HG03342 (cell line): Measurements from ENCODE around the gene ZNF521.

Source experiments
- ATAC-seq: cut with Tn5 transposase; IDR thresholded peaks from one replicate; pipeline ENCODE4 v1.9.1; 2021; ENCODE audit warnings: mild to moderate bottlenecking, moderate library complexity; ENCODE audit not compliant: unreplicated experiment

ZNF521 gene

GRCh38 chr18:25253779-25254178 is 98.2 kb downstream of the ZNF521 start:
- ATAC-seq, result no peak

DNA sequence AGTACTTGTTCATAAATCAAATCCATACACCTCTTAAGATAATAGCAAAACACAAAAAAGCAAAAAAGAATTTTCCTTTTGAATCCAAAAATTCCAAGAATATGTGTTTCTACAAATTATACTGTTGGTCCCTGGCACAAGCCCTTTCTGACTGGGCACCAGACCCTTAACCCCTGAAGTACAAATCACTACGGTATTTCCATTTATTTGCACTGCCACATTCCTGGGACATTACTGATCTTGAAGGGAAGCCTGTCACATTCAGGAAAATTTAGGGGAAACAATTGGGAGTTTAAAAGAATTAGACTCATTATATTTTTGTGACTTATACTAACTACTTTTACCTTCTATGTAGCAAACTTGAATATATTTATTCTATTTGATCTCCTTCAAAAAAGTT is 98.8 kb downstream of the ZNF521 start:
- ATAC-seq, result no peak

- no peak for ATAC-seq
Measured at GRCh38 chr18:25251068-25251467, 100.9 kb downstream of the ZNF521 start.

DNA sequence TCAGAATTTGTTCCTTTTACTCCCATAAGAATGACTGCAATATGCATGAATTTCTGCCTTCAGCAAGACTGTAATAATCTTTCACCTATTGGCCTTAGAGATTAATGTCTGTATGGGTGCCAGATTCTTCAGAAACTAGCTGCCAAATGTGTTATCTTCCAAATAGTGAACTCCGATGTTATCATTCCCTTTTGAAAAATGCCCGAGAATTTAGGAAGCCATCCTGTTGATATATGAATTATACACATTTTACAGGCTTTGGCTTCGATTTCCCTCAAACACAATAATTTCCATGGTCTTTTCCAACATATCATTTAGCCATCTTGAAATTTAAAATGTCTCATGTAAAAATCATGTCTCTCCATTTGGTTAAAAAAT is 101.5 kb downstream of the ZNF521 start:
- no peak for ATAC-seq

- ATAC-seq, result no peak
Measured at GRCh38 chr18:25248755-25249154, 103.2 kb downstream of the ZNF521 start.

DNA sequence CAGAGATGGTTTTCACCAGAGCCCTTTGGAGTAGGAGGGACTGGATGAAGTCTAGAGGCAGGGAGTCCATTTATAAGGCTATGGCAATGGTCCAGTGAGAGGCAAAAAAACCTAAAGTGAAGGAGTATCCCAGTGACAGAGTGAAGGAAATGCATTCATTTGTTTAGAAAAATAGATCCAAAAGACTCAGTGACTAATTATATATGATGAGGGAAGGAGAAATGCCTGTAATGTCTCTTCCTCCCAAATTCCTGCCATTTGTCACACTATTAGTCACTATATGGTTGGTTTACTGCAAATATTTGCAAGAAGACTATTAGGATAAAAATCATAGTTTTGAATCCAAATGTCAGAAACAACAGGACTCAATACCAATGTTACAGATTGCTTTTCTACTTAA is 104.2 kb downstream of the ZNF521 start:
- ATAC-seq, result no peak

DNA sequence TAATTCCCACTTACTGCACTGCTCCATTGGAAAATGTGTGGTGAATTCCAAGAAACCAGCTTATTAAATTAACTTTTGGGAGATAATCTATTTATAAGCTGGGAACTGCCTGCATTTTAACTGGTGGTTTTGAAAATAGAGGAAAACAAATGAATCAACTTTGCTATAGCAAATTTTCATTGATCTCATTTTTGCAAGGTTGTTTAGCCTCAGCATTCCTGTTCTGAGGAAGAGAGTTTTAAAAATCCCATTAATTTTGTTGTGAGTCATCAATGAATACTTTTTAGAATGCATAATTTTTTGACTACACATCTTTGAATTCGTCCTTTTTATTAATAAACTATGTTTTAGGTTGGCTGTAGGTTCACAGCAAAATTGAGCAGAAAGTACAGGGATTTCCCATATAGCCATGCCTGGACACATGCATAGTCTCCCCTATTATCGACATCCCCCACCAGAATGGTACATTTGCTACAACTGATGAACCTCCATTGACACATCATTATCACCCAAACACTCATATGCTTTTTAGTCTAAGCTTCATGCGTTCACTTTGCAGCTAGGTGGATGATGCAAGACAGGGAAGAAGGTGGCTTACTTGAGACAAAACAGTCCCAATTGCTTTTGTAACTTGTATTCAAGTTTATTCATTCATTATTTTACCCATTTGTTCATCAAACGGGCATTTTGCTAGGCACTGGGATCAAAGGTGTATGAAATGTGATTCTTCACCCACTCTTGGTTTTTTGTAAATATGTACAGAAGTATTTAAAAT is 106.9 kb downstream of the ZNF521 start:
- no peak for ATAC-seq

- ATAC-seq, result no peak
Measured at GRCh38 chr18:25244170-25244569, 107.8 kb downstream of the ZNF521 start.

DNA sequence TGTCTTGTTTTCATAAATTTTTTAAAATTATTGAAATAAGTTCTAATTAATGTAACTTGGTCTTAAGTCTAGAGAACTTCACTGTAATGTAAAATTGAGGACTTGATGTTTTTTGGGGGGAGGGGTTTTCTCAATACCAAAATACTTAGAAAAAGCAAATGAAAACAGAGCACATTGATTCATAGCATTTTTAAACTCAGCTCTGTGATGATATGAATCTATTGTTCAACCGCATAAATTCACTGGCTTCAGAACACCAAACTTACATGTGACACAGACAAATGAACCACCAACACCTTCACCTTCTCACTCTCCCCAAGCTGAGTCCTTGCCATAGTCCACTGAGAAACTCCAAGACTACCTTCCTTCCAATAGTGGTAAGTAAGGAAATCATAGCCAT is 108.2 kb downstream of the ZNF521 start:
- ATAC-seq, result no peak

DNA sequence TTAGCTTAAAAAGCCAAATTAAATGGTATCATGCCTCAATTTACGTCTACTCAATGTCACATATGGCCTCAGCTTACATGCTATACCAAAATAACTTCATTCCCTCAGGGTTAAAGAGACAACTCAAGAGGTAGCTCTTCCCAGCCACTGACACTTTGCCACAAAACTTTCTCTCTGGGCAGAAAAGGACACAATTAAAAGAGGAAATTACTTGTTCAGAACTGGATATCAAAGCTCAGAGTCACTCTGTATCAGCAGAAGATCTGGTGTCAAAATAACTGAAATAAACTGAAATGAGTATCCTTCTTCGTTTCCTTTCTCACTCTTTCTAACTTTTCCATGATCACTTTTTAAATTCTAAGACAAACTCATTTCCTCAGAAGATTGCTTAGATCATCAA is 108.7 kb downstream of the ZNF521 start:
- ATAC-seq, result no peak

GRCh38 chr18:25240420-25240770 is 111.6 kb downstream of the ZNF521 start:
- ATAC-seq, result no peak

GRCh38 chr18:25239581-25240419 is 112.2 kb downstream of the ZNF521 start:
- ATAC-seq, result no peak

GRCh38 chr18:25239151-25239550 is 112.8 kb downstream of the ZNF521 start:
- ATAC-seq, result no peak

DNA sequence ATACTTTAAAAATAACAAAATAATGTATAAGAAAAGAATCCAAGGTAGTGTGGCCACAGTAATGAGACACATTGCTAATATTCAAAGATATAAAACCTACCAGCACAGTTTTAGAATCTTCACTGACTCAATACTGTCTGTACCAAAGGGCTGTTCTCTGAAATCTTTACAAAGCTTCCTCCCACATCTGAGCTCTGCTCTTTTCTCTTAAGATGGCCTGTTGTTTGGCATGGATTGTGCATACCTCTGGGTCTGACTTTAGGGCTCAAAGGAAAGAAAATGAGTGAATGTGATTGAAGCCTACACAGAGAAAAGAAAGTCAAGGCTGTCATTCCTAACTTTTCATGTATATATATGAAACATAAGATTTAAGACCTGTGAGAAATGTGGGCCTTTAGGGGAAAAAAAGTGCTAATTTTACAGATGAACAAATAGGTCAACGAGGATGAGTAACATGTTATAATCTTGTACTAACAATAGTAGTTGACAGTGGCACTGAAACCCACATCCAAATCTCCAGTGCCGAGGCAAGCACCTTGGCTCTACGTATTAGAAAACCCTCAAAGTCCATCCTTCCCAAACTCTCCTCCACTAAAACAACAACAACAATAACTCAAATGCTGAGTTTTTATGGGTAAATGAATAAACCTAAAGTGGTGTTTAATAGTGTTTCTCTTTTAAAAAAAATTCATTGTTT is 114.2 kb downstream of the ZNF521 start:
- ATAC-seq, result no peak

DNA sequence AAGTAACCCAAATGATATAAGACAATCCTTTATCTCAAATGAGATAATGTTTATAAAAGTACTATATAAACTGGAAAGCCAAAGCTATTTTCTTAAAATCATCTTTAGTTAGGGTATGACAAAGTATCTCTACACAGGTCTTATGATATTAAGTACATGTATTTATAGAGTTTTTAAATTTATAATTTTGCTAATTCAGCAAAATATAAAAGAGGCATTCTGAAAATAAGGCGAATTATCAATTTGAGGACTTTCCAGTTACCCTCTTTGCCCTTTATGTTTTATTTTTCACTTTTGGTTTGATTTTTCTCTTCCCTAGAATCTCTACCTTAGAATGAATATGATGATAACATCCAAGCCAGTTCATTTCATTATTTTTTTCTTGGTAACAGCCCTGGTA is 115.2 kb downstream of the ZNF521 start:
- no peak for ATAC-seq

DNA sequence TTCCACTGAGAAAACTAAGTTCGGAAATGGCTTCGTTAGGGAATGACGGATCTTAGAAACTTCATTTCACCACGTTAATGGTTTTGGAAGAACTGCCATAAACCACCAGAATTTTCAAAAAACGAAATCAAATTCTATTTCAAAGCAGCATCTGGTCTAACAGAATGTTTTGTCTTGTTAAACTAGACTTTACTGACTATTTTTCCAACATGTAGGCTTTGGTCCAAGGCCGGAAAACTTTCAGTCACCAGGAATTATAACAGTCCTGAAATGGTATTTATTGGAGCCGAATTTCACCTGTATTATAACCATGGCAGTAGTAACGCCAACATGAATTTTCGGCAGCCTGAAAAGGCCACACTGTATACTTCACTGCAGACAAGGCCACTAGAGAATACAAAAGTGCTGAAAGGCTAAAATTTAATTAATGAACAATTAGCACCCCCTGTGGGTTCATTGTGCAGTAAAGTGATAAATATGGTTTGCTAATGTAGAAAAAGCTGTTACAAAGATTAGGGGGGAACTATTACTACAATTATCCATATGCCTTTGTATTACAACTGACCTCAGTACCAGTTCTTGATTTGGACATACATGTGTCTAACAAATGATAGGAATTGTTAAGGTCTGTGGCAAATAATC is 116.4 kb downstream of the ZNF521 start:
- no peak for ATAC-seq

DNA sequence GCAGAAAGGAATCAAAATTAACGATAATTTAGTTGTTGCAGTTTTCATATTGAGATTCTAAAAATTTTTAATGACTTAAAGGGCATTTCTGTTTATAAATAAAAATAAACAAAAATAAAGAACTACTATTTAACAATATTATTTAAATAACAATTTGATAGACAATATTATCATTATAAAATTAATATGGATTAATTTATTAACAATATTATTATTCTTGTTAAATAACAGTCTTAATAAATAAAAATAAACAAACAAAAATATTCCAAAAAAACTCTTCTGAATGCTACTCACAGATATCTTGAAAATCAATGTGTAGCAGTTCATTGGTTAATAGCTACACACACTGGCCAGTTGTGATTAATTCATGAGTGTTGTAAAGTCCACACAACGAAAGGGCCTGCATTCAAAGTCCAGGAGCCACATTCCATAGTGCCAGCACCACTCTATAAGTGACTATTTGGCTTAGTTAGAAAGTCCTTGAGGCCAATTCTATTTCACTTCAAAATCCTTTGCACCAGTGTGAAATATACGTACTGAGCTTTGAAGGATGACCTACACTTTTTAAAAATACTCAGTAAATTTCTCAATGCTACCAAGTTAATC is 117.1 kb downstream of the ZNF521 start:
- no peak for ATAC-seq

DNA sequence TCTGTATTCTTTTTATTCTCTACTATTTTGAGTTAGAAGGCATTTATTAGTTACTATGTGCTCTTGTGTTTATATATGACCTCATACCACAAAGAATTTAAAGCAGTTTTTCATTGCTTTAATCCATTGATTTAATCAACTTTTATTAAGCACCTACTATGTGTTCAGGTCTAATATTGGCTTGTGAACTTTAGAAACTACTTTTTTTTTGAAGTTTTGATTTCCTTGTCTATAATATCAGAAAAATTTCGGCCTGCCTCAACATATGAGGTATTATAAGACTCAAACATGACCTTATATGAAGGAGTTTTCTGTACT is 117.7 kb downstream of the ZNF521 start:
- ATAC-seq, result no peak

GRCh38 chr18:25233528-25234321 is 118.2 kb downstream of the ZNF521 start:
- ATAC-seq, result no peak

GRCh38 chr18:25231327-25231691 is 120.7 kb downstream of the ZNF521 start:
- no peak for ATAC-seq
